Progenitor cell of endocrine pancreas (in vitro differentiated cells): Measurements from ENCODE around the gene VWA5B1. TPM values are rescaled to one million over a fixed set of nuclear protein-coding genes. Genes with fewer than 3 reads are reported as not detected.

Experiments
- DNase-seq: peaks from one replicate; pipeline ENCODE4 v3.0.0; 2021; ENCODE audit warnings: low spot score; ENCODE audit not compliant: unreplicated experiment
- H3K27ac Mint-ChIP-seq: 2 replicates; pipeline ENCODE4 v1.8.0; 2021; ENCODE audit warnings: mild to moderate bottlenecking, moderate library complexity, mixed read lengths
- H3K27me3 Mint-ChIP-seq: 2 replicates; pipeline ENCODE4 v1.8.0; 2021; ENCODE audit warnings: mixed read lengths
- H3K36me3 Mint-ChIP-seq: 2 replicates; pipeline ENCODE4 v1.8.0; 2022; ENCODE audit warnings: mixed read lengths; ENCODE audit not compliant: insufficient read depth
- H3K4me1 Mint-ChIP-seq: 2 replicates; pipeline ENCODE4 v1.8.0; 2021; ENCODE audit warnings: low read depth, mixed read lengths
- H3K4me3 Mint-ChIP-seq: 2 replicates; pipeline ENCODE4 v1.8.0; 2021; ENCODE audit warnings: low read depth, mild to moderate bottlenecking, moderate library complexity, mixed read lengths
- H3K9me3 Mint-ChIP-seq: 2 replicates; pipeline ENCODE4 v1.8.0; 2021; ENCODE audit warnings: low read depth, mixed read lengths
- total RNA-seq: library from RNA; stranded (reverse); gene quantifications from 2 replicates; pipeline ENCODE4 v1.2.1, GENCODE V29; 2021
- TF ChIP-seq, protein P1 (sequence below): fragments of 200-600 bp; sonication (generic); IDR thresholded peaks from one replicate; pipeline ENCODE4 v1.5.0; 2021; ENCODE audit warnings: antibody characterized with exemption, mild to moderate bottlenecking; ENCODE audit not compliant: unreplicated experiment

VWA5B1 gene
- total RNA-seq, 1 donor from 2014 or later: 0.19 TPM

- peaks cover 5% of the 10 kb centered on the region for H3K4me1 Mint-ChIP-seq
- H3K27me3 Mint-ChIP-seq: peaks cover 26% of the 10 kb centered on the region
- TF ChIP-seq, protein P1, sequence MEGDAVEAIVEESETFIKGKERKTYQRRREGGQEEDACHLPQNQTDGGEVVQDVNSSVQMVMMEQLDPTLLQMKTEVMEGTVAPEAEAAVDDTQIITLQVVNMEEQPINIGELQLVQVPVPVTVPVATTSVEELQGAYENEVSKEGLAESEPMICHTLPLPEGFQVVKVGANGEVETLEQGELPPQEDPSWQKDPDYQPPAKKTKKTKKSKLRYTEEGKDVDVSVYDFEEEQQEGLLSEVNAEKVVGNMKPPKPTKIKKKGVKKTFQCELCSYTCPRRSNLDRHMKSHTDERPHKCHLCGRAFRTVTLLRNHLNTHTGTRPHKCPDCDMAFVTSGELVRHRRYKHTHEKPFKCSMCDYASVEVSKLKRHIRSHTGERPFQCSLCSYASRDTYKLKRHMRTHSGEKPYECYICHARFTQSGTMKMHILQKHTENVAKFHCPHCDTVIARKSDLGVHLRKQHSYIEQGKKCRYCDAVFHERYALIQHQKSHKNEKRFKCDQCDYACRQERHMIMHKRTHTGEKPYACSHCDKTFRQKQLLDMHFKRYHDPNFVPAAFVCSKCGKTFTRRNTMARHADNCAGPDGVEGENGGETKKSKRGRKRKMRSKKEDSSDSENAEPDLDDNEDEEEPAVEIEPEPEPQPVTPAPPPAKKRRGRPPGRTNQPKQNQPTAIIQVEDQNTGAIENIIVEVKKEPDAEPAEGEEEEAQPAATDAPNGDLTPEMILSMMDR: no peak
- H3K36me3 Mint-ChIP-seq: no peaks in the 10 kb centered on the region
- H3K27ac Mint-ChIP-seq: no peak overlapping the region
- no peak overlapping the region for H3K4me3 Mint-ChIP-seq
- DNase-seq: no peak
- H3K9me3 Mint-ChIP-seq: no peaks in the 10 kb centered on the region
Measured at GRCh38 chr1:20353836-20354235, 63.2 kb downstream of the VWA5B1 start.

- H3K27me3 Mint-ChIP-seq: peaks cover 33% of the 10 kb centered on the region
Measured at GRCh38 chr1:20354610-20355009, 63.9 kb downstream of the VWA5B1 start.

DNA sequence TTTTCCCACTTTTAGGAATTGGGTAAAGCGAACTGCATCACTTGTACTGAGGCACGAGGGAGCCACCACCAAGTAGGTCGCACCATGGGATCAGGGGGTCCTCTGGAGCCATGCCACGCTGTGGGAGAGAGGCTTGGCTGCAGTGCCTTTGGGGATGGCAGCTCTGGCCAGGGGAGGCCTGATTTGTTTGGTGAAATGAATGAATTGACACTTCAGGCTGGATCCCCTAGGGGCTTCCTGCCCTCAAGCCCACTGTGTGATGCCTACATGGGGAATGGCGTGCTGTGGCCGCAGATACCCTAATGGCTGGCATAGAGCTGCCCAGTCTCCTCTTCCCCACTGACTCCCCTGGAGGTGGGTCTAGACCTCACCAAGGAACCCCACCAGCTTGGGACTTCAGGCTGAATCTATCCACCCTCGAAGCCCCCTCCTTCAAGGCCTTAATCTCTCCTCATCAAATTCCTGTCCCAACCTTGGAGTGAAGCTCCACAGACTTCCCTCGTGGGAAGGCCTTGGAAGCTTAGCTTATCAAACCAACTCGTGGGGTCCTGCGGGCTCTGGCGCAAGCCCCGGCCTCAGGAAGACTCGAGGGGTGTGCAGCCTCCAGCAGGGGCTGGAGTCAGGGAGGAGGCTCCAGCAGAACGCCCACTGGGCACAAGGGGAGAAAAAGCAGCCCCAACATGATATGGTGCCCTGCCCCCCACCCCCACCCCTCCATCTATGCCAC is 64.6 kb downstream of the VWA5B1 start:
- Mint-ChIP-seq H3K4me1 (peaks cover 5% of the 10 kb centered on the region), H3K36me3 (no peaks in the 10 kb centered on the region), H3K4me3 (no peak overlapping the region), H3K27ac (no peak overlapping the region), H3K9me3 (no peaks in the 10 kb centered on the region), H3K27me3 (peaks cover 40% of the 10 kb centered on the region)
- TF ChIP-seq, protein P1: no peak
- DNase-seq: no peak

More at GRCh38 chr1:20354610-20355009, 63.9 kb downstream of the VWA5B1 start:
- no peaks in the 10 kb centered on the region for H3K9me3 Mint-ChIP-seq
- H3K36me3 Mint-ChIP-seq: no peaks in the 10 kb centered on the region
- no peak overlapping the region for H3K4me3 Mint-ChIP-seq
- no peak for DNase-seq
- H3K27ac Mint-ChIP-seq: no peak overlapping the region
- TF ChIP-seq, protein P1: no peak
- H3K4me1 Mint-ChIP-seq: peaks cover 5% of the 10 kb centered on the region

GRCh38 chr1:20355828-20356735 is 65.4 kb downstream of the VWA5B1 start:
- TF ChIP-seq, protein P1: no peak
- H3K27ac Mint-ChIP-seq: no peak overlapping the region
- H3K36me3 Mint-ChIP-seq: no peaks in the 10 kb centered on the region
- no peak overlapping the region for H3K4me3 Mint-ChIP-seq
- H3K9me3 Mint-ChIP-seq: no peaks in the 10 kb centered on the region
- H3K4me1 Mint-ChIP-seq: peaks cover 5% of the 10 kb centered on the region
- no peak for DNase-seq
- peaks cover 48% of the 10 kb centered on the region for H3K27me3 Mint-ChIP-seq

GRCh38 chr1:20356850-20357459 is 66.3 kb downstream of the VWA5B1 start:
- Mint-ChIP-seq H3K27ac (no peak overlapping the region), H3K27me3 (peaks cover 57% of the 10 kb centered on the region)
- TF ChIP-seq, protein P1: no peak

More at GRCh38 chr1:20356850-20357459, 66.3 kb downstream of the VWA5B1 start:
- DNase-seq: no peak
- no peak overlapping the region for H3K4me3 Mint-ChIP-seq
- no peaks in the 10 kb centered on the region for H3K36me3 Mint-ChIP-seq
- H3K9me3 Mint-ChIP-seq: no peaks in the 10 kb centered on the region
- H3K4me1 Mint-ChIP-seq: peaks cover 5% of the 10 kb centered on the region
